SJCRH30 (cell line): ENCODE measurements around the gene OR2W1. TPM values are rescaled to one million over a fixed set of nuclear protein-coding genes. Genes with fewer than 3 reads are reported as not detected.
A peak's percentile ranks its signal among the peaks of the same experiment; 100 is the strongest.

ENCODE experiments used
- DNase-seq, 2 experiments: peaks; one replicate each; pipeline ENCODE4 v3.0.0-alpha.2; 2015 to 2020
- H3K27ac ChIP-seq: fragments of 250-450 bp; sonication (Bioruptor Pico); 2 replicates; pipeline ENCODE4 v1.5.1; 2020; ENCODE audit warnings: mild to moderate bottlenecking, moderate library complexity
- H3K27me3 ChIP-seq: fragments of 250-450 bp; sonication (Bioruptor Pico); 2 replicates; pipeline ENCODE4 v1.5.1; 2020; ENCODE audit warnings: mild to moderate bottlenecking, moderate library complexity
- H3K36me3 ChIP-seq: fragments of 250-450 bp; sonication (Bioruptor Pico); 2 replicates; pipeline ENCODE4 v1.5.1; 2020; ENCODE audit warnings: mild to moderate bottlenecking, moderate library complexity
- H3K4me1 ChIP-seq: fragments of 250-450 bp; sonication (Bioruptor Pico); 2 replicates; pipeline ENCODE4 v1.5.1; 2020; ENCODE audit warnings: mild to moderate bottlenecking, moderate library complexity
- H3K4me3 ChIP-seq: fragments of 250-450 bp; sonication (Bioruptor Pico); 2 replicates; pipeline ENCODE4 v1.5.1; 2020; ENCODE audit warnings: mild to moderate bottlenecking, moderate library complexity
- H3K9me3 ChIP-seq: fragments of 250-450 bp; sonication (Bioruptor Pico); replicated peaks from 2 replicates; pipeline ENCODE4 v1.5.1; 2020; ENCODE audit warnings: mild to moderate bottlenecking, moderate library complexity
- total RNA-seq: library from RNA; depleted of rRNA; stranded (reverse); fragments of >200 nt; shearing (Covaris generic); gene quantifications from 2 replicates; pipeline ENCODE4 v1.2.3, GENCODE V29; 2014; rRNA removed

OR2W1 gene
- total RNA-seq = not detected in 2 replicates

GRCh38 chr6:29045075-29045474, at the start of gene OR2W1:
Gene OR2W1, minus strand, starts transcription at chr6:29045175. Its CDS starts 0 bp downstream, at chr6:29045175.
- no peak within 1 kb of the TSS for H3K27ac ChIP-seq
- no peak for DNase-seq

GRCh38 chr6:29092957-29093356, 48.0 kb upstream of the OR2W1 start:
- Histone ChIP-seq H3K27ac (no peak overlapping the region), H3K36me3 (no peaks in the 10 kb centered on the region), H3K4me1 (no peaks in the 10 kb centered on the region), H3K9me3 (no peaks in the 10 kb centered on the region), H3K4me3 (no peak overlapping the region), H3K27me3 (no peaks in the 10 kb centered on the region)
- no peak for DNase-seq

More at GRCh38 chr6:29045075-29045474, at the start of gene OR2W1:
- H3K36me3 ChIP-seq = no peaks in the 10 kb centered on the region
- H3K27me3 ChIP-seq = no peaks in the 10 kb centered on the region
- no peaks in the 10 kb centered on the region for H3K4me1 ChIP-seq
- no peak within 1 kb of the TSS for H3K4me3 ChIP-seq
- no peaks in the 10 kb centered on the region for H3K9me3 ChIP-seq

- no peak for DNase-seq
Measured at GRCh38 chr6:29087213-29087612, 42.2 kb upstream of the OR2W1 start, which contains the start of gene OR2B3. Gene OR2B3, minus strand, starts transcription at chr6:29087313. Its CDS starts 65 bp downstream, at chr6:29087248.

GRCh38 chr6:29082457-29082856, 37.5 kb upstream of the OR2W1 start:
- DNase-seq = no peak
- Histone ChIP-seq H3K9me3 (no peaks in the 10 kb centered on the region), H3K27me3 (no peaks in the 10 kb centered on the region), H3K4me3 (no peak overlapping the region), H3K4me1 (no peaks in the 10 kb centered on the region), H3K36me3 (no peaks in the 10 kb centered on the region), H3K27ac (no peak overlapping the region)

More at GRCh38 chr6:29087213-29087612, 42.2 kb upstream of the OR2W1 start, which contains the start of gene OR2B3:
- no peaks in the 10 kb centered on the region for H3K9me3 ChIP-seq
- no peaks in the 10 kb centered on the region for H3K4me1 ChIP-seq
- no peak within 1 kb of the TSS for H3K27ac ChIP-seq
- H3K36me3 ChIP-seq = no peaks in the 10 kb centered on the region
- H3K4me3 ChIP-seq = no peak within 1 kb of the TSS
- no peaks in the 10 kb centered on the region for H3K27me3 ChIP-seq

- no peak for DNase-seq
- H3K4me1 ChIP-seq = no peaks in the 10 kb centered on the region
- no peaks in the 10 kb centered on the region for H3K9me3 ChIP-seq
- H3K36me3 ChIP-seq = no peaks in the 10 kb centered on the region
- H3K27me3 ChIP-seq = no peaks in the 10 kb centered on the region
- H3K4me3 ChIP-seq = no peak overlapping the region
- no peak overlapping the region for H3K27ac ChIP-seq
Measured at GRCh38 chr6:29081312-29081711, 36.3 kb upstream of the OR2W1 start.

- Histone ChIP-seq H3K9me3 (no peaks in the 10 kb centered on the region), H3K4me1 (no peaks in the 10 kb centered on the region), H3K36me3 (no peaks in the 10 kb centered on the region), H3K27me3 (no peaks in the 10 kb centered on the region), H3K4me3 (no peak overlapping the region), H3K27ac (no peak overlapping the region)
- no peak for DNase-seq
Measured at GRCh38 chr6:29079203-29079602, 34.2 kb upstream of the OR2W1 start.

GRCh38 chr6:29071831-29072723, 27.1 kb upstream of the OR2W1 start:
- Histone ChIP-seq H3K4me3 (no peak overlapping the region), H3K4me1 (no peaks in the 10 kb centered on the region), H3K36me3 (no peaks in the 10 kb centered on the region), H3K27ac (no peak overlapping the region), H3K9me3 (no peaks in the 10 kb centered on the region), H3K27me3 (no peaks in the 10 kb centered on the region)
- peak; percentile 9 to 55 for DNase-seq

- Histone ChIP-seq H3K36me3 (no peaks in the 10 kb centered on the region), H3K27me3 (no peaks in the 10 kb centered on the region), H3K9me3 (no peaks in the 10 kb centered on the region), H3K4me1 (no peaks in the 10 kb centered on the region), H3K27ac (no peak overlapping the region), H3K4me3 (no peak overlapping the region)
- no peak for DNase-seq
Measured at GRCh38 chr6:29051680-29052079, 6.7 kb upstream of the OR2W1 start.

- Histone ChIP-seq H3K36me3 (no peaks in the 10 kb centered on the region), H3K4me3 (no peak overlapping the region), H3K9me3 (no peaks in the 10 kb centered on the region), H3K4me1 (no peaks in the 10 kb centered on the region), H3K27ac (no peak overlapping the region), H3K27me3 (no peaks in the 10 kb centered on the region)
- DNase-seq = no peak
Measured at GRCh38 chr6:29035951-29036350, 9.0 kb downstream of the OR2W1 start.

GRCh38 chr6:29028821-29029220, 16.2 kb downstream of the OR2W1 start:
- Histone ChIP-seq H3K4me3 (no peak overlapping the region), H3K9me3 (no peaks in the 10 kb centered on the region), H3K27ac (no peak overlapping the region), H3K27me3 (no peaks in the 10 kb centered on the region), H3K4me1 (no peaks in the 10 kb centered on the region), H3K36me3 (no peaks in the 10 kb centered on the region)
- no peak for DNase-seq

- Histone ChIP-seq H3K4me1 (no peaks in the 10 kb centered on the region), H3K27me3 (no peaks in the 10 kb centered on the region), H3K27ac (no peak overlapping the region), H3K9me3 (no peaks in the 10 kb centered on the region), H3K36me3 (no peaks in the 10 kb centered on the region), H3K4me3 (no peak overlapping the region)
- no peak for DNase-seq
Measured at GRCh38 chr6:29025927-29026585, 18.9 kb downstream of the OR2W1 start.

GRCh38 chr6:29021434-29021833, 23.5 kb downstream of the OR2W1 start:
- Histone ChIP-seq H3K27ac (no peak overlapping the region), H3K9me3 (no peaks in the 10 kb centered on the region), H3K27me3 (no peaks in the 10 kb centered on the region), H3K4me3 (no peak overlapping the region), H3K36me3 (no peaks in the 10 kb centered on the region), H3K4me1 (no peaks in the 10 kb centered on the region)
- no peak for DNase-seq

GRCh38 chr6:29019629-29020028, 25.3 kb downstream of the OR2W1 start:
- Histone ChIP-seq H3K4me3 (no peak overlapping the region), H3K4me1 (no peaks in the 10 kb centered on the region), H3K27ac (no peak overlapping the region), H3K27me3 (no peaks in the 10 kb centered on the region), H3K9me3 (no peaks in the 10 kb centered on the region), H3K36me3 (no peaks in the 10 kb centered on the region)
- no peak for DNase-seq

- no peaks in the 10 kb centered on the region for H3K27me3 ChIP-seq
- no peak overlapping the region for H3K4me3 ChIP-seq
- no peak overlapping the region for H3K27ac ChIP-seq
- no peaks in the 10 kb centered on the region for H3K9me3 ChIP-seq
- H3K36me3 ChIP-seq = no peaks in the 10 kb centered on the region
- no peaks in the 10 kb centered on the region for H3K4me1 ChIP-seq
- DNase-seq = no peak
Measured at GRCh38 chr6:29017428-29017802, 27.6 kb downstream of the OR2W1 start.
